Measurements from ENCODE around the gene TRAPPC12. TPM values are rescaled to one million over a fixed set of nuclear protein-coding genes. Genes with fewer than 3 reads are reported as not detected.
"Not testable (repeated sequence)": the region's sequence is repeated elsewhere in the genome, so short reads cannot be mapped to it uniquely, and the experiment has no call there.

TRAPPC12 gene
- total RNA-seq, 6 experiments from 2014 or later = 69.1 to 83.3 (median 74.8) TPM

DNA sequence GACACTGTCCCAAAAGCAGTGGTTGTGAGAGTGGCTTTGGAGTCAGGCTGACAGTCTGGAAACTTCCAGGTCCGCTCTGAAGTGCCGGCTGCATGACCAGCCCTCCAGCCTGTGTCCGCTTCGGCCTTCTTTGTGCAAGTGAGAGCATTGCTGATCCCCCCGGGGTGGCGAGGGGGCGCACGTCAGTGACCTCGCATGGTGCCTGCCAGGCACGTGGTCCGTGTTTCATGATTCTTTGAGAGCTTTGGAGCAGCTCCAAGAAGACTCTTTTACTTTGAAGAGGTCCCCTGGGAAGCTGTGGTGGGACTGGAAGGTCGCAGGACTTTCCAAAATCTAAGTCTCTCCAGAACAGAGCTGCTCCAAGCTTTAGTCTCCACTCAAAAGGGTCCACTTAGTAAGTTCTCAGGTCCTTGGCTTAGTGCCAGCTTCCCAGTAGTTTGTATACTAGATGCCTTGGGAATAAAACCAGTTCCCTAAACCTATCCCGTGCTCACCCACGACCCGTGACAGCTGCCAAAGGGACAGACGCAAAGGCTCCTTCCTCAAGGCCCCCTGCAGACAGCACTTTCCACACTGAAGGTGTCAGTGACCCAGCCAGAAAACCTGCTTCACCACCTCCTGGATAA lies 71.0 kb downstream of the TRAPPC12 start:
- TF ChIP-seq, protein P1, sequence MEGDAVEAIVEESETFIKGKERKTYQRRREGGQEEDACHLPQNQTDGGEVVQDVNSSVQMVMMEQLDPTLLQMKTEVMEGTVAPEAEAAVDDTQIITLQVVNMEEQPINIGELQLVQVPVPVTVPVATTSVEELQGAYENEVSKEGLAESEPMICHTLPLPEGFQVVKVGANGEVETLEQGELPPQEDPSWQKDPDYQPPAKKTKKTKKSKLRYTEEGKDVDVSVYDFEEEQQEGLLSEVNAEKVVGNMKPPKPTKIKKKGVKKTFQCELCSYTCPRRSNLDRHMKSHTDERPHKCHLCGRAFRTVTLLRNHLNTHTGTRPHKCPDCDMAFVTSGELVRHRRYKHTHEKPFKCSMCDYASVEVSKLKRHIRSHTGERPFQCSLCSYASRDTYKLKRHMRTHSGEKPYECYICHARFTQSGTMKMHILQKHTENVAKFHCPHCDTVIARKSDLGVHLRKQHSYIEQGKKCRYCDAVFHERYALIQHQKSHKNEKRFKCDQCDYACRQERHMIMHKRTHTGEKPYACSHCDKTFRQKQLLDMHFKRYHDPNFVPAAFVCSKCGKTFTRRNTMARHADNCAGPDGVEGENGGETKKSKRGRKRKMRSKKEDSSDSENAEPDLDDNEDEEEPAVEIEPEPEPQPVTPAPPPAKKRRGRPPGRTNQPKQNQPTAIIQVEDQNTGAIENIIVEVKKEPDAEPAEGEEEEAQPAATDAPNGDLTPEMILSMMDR (IDR thresholded peaks at IDR 0.05) = no peak
- Mint-ChIP-seq H3K27ac (no peak overlapping the region), H3K4me1 (ENCODE audit: low read depth) (peaks cover 6% of the 10 kb centered on the region; the same call in 1 of the 2 replicates), H3K9me3 (no peaks in the 10 kb centered on the region), H3K36me3 (ENCODE audit: low read depth) (peaks cover 36% of the 10 kb centered on the region), H3K27me3 (ENCODE audit: insufficient read depth) (no peaks in the 10 kb centered on the region; the same call in 1 of the 2 replicates), H3K4me3 (no peak overlapping the region)
- no peak for DNase-seq

DNA sequence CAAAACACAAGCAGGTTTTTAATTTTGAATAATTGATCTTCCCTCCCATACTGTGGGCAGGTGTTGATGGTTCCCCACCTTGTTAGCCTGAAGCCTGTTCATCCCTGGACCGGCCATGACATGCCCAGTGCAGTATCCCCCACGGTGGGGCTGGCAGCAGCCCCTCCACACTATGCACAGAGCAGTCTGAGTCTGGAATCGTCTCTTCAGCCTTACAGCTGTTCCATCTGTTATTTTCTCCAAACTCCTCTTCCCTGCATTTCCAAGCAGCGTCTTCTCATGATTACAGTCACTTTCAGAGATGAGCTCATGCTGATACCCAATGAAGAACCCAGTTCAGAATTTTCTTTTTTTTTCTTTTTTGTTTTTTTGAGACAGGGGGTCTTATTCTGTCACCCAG lies 71.7 kb downstream of the TRAPPC12 start:
- Mint-ChIP-seq H3K4me3 (no peak overlapping the region), H3K4me1 (ENCODE audit: low read depth) (peaks cover 6% of the 10 kb centered on the region; the same call in 1 of the 2 replicates), H3K27ac (peak overlapping the region; percentile 13; the same call in 1 of the 2 replicates), H3K9me3 (no peaks in the 10 kb centered on the region), H3K36me3 (ENCODE audit: low read depth) (peaks cover 34% of the 10 kb centered on the region), H3K27me3 (ENCODE audit: insufficient read depth) (no peaks in the 10 kb centered on the region; the same call in 1 of the 2 replicates)
- DNase-seq = no peak
- TF ChIP-seq, protein P1 (IDR thresholded peaks at IDR 0.05) = no peak

DNA sequence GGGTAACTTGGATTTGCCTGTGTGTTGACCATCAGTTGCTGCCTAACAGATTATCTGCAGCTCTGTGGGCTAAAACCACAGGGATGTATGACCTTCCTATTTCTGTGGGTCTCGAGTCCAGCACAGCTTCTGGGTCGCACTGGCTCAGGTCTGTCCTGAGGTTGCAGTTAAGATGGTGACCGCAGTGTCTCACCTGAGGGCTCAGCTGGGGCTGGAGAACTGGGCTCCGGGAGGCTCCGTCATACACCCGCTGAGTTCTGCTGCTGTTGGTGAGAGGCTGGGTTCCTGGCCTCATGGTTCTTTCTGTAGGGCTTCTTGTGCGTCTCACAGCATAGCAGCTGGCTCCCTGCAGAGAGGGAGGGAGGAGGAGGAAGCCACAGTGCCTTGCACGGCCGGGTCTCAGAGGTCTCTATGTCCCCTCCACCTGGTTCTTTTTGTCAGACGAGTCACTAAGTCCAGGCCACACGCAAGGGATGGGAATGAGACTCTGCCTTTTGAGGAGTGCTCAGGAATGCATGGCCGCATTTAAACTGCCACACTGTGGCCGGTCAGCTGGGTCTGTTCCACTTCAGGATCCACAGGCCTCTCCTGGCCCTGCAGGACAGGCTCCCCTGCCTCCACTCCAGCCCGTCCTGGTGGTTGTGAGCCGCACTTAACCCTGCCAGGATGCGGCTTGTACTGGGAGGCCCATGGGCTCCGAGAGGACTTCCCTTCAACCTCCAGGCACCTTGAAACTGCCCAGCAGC lies 72.6 kb downstream of the TRAPPC12 start:
- H3K36me3 Mint-ChIP-seq (ENCODE audit: low read depth) = peaks cover 25% of the 10 kb centered on the region
- H3K27ac Mint-ChIP-seq = no peak overlapping the region
- TF ChIP-seq, protein P1 (IDR thresholded peaks at IDR 0.05) = no peak

DNA sequence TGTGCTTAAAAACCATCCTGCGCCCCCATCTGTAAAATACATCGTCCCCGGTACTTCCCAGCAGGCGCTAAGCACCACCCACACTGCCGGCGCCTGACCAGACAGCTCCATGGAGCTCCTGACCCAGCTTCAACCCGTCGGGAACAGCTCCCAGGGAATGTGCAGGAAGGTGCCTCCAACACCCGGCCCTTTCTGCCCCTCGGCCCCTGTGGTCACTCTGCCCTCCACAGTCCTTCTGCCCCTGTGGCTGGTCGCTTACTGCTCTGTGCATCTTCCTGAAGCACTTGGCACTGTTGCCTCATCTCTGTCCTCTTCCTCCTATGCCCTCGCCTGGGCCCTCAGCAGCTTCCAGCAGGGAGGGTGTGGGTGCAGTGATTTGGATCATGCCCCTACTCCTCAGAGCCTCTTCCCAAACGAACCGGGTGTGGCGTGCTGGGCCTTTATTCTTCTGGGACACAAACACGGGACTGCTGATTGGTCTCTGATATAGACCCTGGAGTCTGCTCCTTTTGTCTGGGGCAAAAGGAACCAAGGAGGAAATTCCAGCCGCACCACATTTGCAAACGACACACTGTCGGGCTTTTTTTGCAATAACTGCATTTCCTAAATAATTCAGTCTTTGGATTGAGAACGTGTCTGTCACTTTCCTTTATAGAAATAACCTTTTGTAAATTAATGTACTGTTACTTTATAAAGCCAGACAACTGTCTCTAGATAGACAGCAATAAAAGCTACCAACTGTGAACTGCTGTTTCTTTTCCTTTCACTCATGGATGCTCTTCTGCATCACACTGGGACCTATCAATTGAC lies 73.9 kb downstream of the TRAPPC12 start:
- H3K4me3 Mint-ChIP-seq = no peak overlapping the region
- H3K27ac Mint-ChIP-seq = no peak overlapping the region
- peaks cover 14% of the 10 kb centered on the region for H3K36me3 Mint-ChIP-seq (ENCODE audit: low read depth)

More for the DNA sequence above, 72.6 kb downstream of the TRAPPC12 start:
- no peak for DNase-seq
- Mint-ChIP-seq H3K4me3 (no peak overlapping the region), H3K4me1 (ENCODE audit: low read depth) (peaks cover 6% of the 10 kb centered on the region; the same call in 1 of the 2 replicates), H3K9me3 (no peaks in the 10 kb centered on the region), H3K27me3 (ENCODE audit: insufficient read depth) (no peaks in the 10 kb centered on the region; the same call in 1 of the 2 replicates)

DNA sequence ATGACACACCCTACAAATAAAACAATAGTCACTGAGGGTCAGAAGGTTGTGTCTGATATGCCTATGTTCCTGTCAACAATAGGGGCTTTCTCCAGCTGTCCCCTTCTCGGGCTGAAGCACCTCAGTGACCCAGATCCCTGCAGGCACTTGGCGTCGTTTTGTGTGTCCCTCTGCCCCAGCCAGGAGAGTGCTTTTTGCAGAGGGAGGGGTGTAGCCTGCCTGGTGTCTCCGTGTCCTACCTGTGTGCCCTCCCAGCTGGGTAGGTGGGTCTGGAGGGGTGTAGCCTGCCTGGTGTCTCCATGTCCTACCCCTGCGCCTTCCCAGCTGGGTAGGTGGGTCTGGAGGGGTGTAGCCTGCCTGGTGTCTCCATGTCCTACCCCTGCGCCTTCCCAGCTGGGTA lies 74.5 kb downstream of the TRAPPC12 start:
- DNase-seq; H3K4me3 Mint-ChIP-seq; H3K36me3 Mint-ChIP-seq (ENCODE audit: low read depth); H3K4me1 Mint-ChIP-seq (ENCODE audit: low read depth); H3K9me3 Mint-ChIP-seq; H3K27me3 Mint-ChIP-seq (ENCODE audit: insufficient read depth); H3K27ac Mint-ChIP-seq: not testable (repeated sequence)

More for the DNA sequence above, 73.9 kb downstream of the TRAPPC12 start:
- Mint-ChIP-seq H3K4me1 (ENCODE audit: low read depth) (peaks cover under 1% of the 10 kb centered on the region; the same call in 1 of the 2 replicates), H3K9me3 (no peaks in the 10 kb centered on the region), H3K27me3 (ENCODE audit: insufficient read depth) (no peaks in the 10 kb centered on the region; the same call in 1 of the 2 replicates)
- TF ChIP-seq, protein P1 (IDR thresholded peaks at IDR 0.05) = no peak
- no peak for DNase-seq

Data from HFFc6 (cell line).